HG03159 (cell line): ENCODE results near the gene MTIF2.
"Not testable (repeated sequence)": the region's sequence is repeated elsewhere in the genome, so short reads cannot be mapped to it uniquely, and the experiment has no call there.

Source experiments
- ATAC-seq: cut with Tn5 transposase; IDR thresholded peaks from one replicate; pipeline ENCODE4 v1.9.1; 2021; ENCODE audit warnings: mild to moderate bottlenecking, moderate library complexity; ENCODE audit not compliant: unreplicated experiment

MTIF2 gene

GRCh38 chr2:55268907-55269644 is at the start of gene MTIF2:
Gene MTIF2, minus strand, starts transcription at chr2:55269231. Its CDS starts 5,373 bp downstream, at chr2:55263858.
- ATAC-seq, result peak; percentile 95

GRCh38 chr2:55314985-55315384 is 46.0 kb upstream of the MTIF2 start:
- no peak for ATAC-seq

GRCh38 chr2:55311444-55311870 is 42.4 kb upstream of the MTIF2 start:
- ATAC-seq, result peak; percentile 94

GRCh38 chr2:55309446-55309845 is 40.4 kb upstream of the MTIF2 start:
- ATAC-seq, result no peak

GRCh38 chr2:55302241-55302640 is 33.2 kb upstream of the MTIF2 start:
- ATAC-seq, result peak; percentile 82

- no peak for ATAC-seq
Measured at GRCh38 chr2:55301277-55301676, 32.2 kb upstream of the MTIF2 start.

- no peak for ATAC-seq
Measured at GRCh38 chr2:55296393-55296792, 27.4 kb upstream of the MTIF2 start.

GRCh38 chr2:55283083-55283482 is 14.1 kb upstream of the MTIF2 start:
- ATAC-seq, result no peak

GRCh38 chr2:55282110-55282917 is 13.3 kb upstream of the MTIF2 start:
- peak; percentile 98 for ATAC-seq

- ATAC-seq, result not testable (repeated sequence)
Measured at GRCh38 chr2:55280851-55281546, 12.0 kb upstream of the MTIF2 start.

GRCh38 chr2:55279859-55280424 is 10.9 kb upstream of the MTIF2 start:
- ATAC-seq, result not testable (repeated sequence)

GRCh38 chr2:55279214-55279835 is 10.3 kb upstream of the MTIF2 start:
- not testable (repeated sequence) for ATAC-seq

GRCh38 chr2:55277310-55277709 is 8.3 kb upstream of the MTIF2 start:
- ATAC-seq, result no peak

- not testable (repeated sequence) for ATAC-seq
Measured at GRCh38 chr2:55274346-55274745, 5.3 kb upstream of the MTIF2 start.

GRCh38 chr2:55269645-55269990 is 587 bp upstream of the MTIF2 start:
- ATAC-seq, result no peak

- no peak for ATAC-seq
Measured at GRCh38 chr2:55268288-55268906, 634 bp downstream of the MTIF2 start.

- ATAC-seq, result not testable (repeated sequence)
Measured at GRCh38 chr2:55259586-55259985, 9.4 kb downstream of the MTIF2 start.

GRCh38 chr2:55252832-55253231 is 16.2 kb downstream of the MTIF2 start:
- no peak for ATAC-seq

GRCh38 chr2:55247025-55247424 is 22.0 kb downstream of the MTIF2 start:
- ATAC-seq, result no peak

- no peak for ATAC-seq
Measured at GRCh38 chr2:55245411-55245810, 23.6 kb downstream of the MTIF2 start.
